ENCODE data around the gene NHLRC3.

DNA sequence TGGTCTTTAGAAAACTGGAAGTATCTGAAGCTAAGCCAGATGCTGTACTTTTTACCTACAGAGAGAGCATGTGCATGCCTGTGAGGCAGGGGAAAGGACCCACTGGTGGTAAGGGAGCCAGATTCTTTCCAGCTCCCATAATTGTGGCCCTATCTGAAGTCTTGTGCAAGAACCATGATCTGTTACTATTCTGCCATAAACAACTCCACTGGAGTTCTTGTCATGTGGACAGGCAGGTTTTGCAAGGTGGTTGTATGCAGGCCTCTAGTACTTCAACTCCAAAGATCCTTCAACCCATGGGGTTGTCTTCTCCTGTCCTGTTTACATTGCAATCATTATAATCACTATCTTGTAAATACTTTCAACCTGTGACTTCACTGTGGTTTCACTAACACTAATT lies 14.5 kb upstream of the NHLRC3 start:
- TF ChIP-seq, protein P1, sequence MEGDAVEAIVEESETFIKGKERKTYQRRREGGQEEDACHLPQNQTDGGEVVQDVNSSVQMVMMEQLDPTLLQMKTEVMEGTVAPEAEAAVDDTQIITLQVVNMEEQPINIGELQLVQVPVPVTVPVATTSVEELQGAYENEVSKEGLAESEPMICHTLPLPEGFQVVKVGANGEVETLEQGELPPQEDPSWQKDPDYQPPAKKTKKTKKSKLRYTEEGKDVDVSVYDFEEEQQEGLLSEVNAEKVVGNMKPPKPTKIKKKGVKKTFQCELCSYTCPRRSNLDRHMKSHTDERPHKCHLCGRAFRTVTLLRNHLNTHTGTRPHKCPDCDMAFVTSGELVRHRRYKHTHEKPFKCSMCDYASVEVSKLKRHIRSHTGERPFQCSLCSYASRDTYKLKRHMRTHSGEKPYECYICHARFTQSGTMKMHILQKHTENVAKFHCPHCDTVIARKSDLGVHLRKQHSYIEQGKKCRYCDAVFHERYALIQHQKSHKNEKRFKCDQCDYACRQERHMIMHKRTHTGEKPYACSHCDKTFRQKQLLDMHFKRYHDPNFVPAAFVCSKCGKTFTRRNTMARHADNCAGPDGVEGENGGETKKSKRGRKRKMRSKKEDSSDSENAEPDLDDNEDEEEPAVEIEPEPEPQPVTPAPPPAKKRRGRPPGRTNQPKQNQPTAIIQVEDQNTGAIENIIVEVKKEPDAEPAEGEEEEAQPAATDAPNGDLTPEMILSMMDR (conservative IDR thresholded peaks at IDR 0.05; ENCODE audit: low read depth, low read length): no peak
- TF ChIP-seq EZH2 (IDR thresholded peaks at IDR 0.05; ENCODE audit: low read length, unreplicated experiment) (no peak), EZH2phosphoT487 (IDR thresholded peaks at IDR 0.05; ENCODE audit: borderline replicate concordance, low read length) (no peak)
